Medulla oblongata (tissue), 1 donor: ENCODE results near the gene MMEL1.
"Not testable (repeated sequence)": the region's sequence is repeated elsewhere in the genome, so short reads cannot be mapped to it uniquely, and the experiment has no call there.

Experiments used
- DNase-seq: peaks from one replicate; pipeline ENCODE4 v3.0.0-alpha.2; 2015; ENCODE audit errors: extremely low spot score

Gene MMEL1

DNA sequence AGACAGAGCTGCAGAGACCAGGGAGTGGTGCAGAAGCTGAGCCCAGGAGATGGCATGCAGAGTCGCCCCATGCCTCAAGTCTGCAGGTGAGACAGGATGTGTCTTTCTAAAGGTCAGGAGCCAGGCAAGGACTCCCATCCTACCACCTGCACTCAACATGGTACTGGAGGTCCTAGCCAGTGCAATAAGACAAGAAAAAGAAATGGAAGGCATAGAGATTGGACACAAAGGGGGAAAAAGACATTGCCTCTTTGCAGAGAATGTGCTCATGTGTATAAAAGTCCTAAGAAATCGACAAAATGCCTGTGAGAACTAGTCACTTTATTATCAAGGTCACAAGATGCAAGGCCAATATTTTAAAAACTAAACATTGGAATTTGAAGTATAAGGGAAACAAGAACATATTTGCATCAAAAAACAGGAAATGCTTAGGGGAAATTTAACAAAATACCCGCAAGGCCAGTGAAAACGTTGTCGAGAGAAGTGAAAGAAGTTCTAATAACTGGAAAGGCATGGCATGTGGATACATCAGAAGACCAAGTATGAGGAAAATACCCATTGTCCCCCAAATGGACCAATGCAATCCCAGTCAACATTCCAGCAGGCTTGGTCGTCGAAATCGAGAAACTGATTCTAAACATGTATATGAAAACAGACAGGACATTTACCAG lies 59.4 kb downstream of the MMEL1 start:
- DNase-seq, result no peak

DNA sequence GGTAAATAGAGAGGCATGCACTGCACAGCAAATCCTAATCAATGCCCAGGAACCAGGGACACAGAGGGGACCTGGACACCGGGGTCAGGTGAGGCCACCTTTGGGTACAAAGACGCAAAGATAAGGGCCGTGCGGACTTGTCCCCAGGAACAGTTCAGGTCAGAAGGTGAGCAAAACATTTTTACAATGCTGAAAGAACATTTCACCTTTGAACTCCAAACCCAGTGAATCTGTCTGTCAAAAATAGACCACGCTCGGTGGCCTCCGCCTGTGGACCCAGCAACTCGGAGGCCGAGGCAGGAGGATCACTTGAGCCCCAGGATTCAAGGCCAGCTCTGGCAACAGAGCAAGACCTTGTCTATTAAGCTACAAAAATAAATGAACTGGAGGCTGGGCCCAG lies 61.5 kb downstream of the MMEL1 start:
- DNase-seq, result no peak

DNA sequence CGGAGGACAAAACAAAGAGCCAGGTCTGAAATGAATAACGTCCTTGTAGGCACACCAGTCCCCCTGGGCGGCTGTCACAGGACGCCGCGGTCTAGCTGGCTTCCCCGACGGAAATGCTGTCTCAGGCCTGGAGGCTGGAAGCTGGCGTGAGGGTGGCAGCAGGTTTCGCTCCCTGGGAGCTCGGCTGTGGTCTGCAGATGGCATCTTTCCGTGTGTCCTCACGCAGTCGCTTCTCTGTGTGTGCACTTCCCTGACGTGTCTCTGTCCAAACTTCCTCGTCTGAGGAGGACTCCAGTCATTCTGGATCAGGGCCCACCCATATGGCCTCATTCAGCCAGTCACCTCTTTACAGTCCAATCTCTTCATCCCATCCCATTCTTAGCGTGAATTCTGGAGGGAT lies 62.5 kb downstream of the MMEL1 start:
- DNase-seq, result no peak

DNA sequence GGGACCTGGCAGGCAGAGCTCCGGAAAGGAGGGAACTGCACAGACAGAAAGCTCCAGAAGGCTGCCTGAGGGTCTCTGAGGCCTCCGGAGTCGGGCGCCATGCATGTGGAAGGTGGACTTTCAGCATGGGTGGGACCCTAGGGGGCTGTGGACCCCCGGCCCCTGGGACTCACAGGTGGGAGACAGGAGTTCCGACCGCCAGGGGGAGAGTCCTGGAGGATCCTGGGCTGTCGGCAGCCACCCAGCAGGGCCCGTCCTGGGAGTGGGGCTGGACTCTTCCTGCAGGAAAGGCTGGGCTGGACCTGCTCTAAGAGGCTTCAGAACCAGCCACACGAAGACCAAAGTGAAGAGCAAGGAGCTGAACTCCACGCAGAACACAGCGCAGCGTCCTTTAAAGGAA lies 63.1 kb downstream of the MMEL1 start:
- not testable (repeated sequence) for DNase-seq

DNA sequence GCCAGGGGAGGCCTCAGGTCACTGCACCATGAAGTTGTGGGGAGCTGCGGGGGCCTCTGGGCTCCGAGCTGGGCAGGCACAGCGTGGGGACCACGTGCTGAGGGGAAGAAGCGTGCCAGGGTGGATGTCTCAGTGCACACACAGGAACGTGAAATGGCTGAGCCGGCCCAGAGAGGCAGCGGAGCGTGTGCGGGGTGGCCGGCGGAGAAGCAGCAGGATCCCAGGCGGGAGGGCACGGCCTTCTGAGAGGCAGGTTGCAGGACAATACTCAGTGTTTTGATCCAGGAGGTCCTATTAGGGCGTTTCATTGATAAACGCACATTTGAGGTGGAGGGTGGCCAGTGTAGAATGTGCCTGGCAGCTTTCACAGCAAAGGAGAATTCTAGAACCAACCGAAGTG lies 63.8 kb downstream of the MMEL1 start:
- DNase-seq, result no peak

DNA sequence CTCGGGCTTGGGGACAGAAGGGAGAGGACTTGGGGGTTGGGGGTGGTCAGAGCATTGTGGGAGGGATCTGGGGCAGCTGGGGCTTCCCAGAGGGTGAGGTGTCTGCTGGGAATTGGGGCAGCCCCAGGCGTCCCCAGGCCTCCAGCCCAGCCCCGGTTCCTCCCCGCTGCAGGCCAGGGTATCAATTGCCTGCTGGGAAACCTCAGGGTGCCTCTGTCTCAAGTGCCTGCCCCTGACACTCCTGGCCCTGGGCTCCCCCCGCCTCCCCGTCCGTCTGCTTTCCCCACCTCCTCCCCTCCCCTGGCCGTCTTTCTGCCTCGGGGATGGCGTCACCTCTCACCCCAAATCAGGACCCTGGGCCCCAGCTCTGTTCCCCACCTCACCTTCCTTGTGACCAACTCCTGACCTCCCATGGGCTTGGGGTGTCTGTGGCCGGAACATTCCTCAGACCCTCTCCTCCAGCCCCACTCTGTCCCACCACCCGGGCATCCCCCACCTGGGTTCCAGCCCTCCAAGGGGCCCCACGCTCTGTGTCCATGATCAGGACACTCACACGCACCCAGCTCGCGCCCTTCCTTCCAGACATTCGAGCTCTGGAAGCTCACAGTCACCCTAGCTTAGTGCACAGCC lies 64.5 kb downstream of the MMEL1 start:
- not testable (repeated sequence) for DNase-seq

DNA sequence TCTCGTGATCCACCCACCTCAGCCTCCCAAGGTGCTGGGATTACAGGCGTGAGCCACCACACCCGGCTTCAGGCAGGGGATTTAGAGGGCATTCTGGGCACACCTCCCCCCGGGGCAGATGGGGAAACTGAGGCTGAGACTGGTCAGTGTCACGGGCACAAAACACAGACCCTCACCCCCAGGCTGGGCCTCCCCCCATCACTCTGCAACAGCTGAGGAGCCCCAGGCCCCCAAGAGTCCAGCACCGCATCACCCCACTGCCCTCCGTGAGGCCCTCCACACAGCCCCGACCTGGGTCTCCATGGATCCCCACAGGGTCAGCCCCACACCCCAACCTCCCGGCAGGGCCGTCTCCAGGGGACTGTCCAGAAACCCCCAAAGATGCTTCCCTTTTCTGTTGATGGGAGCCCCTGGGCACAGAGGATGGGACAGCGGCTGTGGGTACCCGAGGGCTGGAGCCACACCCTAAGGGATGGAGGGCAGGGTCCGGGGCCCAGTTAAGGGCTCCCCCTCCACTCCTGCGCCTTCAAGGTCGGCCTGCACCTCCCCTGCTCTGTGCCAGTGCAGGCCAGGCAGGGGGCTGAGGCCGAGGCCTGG lies 65.6 kb downstream of the MMEL1 start:
- DNase-seq, result no peak

DNA sequence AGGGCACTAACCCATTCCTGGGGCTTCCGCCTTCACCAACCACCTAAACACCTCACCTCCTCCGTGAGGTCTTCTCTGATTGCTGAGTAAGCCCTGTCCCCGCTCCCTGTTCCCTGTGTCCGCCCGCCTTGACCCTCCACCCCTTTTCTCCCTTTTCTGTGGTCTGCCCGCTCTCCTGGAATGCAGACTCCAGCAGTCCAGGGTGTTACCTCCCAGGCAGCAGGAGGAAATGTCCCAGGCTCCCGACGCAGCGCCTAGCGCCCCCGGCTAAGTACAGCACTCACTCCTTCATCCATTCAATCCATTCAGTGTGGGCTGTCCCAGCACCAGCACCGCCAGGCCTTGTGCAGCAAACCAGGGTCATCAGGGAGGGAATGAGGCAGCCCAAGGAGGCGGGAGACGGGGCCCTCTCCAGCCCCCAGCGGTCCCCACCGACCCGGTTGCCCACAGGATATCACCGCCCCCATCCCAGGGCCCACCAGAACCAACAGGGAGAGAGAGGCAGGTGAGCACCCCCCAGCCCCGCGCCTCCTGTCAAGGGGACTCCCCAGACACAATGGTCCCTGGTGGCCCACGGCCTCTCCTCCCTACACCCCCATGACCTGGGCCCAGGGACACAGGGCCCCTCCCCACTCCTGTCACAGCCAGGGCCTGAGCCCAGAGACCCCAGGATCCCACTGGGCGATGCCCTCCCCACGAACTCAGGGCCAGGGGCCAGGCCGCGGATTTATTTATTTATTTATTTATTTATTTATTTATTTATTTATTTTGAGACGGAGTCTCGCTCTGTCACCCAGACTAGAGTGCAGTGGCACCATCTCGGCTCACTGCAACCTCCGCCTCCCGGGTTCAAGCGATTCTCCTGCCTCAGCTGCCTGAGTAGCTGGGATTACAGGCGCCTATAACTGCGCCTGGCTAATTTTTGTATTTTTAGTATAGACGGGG lies 66.4 kb downstream of the MMEL1 start:
- DNase-seq, result no peak

DNA sequence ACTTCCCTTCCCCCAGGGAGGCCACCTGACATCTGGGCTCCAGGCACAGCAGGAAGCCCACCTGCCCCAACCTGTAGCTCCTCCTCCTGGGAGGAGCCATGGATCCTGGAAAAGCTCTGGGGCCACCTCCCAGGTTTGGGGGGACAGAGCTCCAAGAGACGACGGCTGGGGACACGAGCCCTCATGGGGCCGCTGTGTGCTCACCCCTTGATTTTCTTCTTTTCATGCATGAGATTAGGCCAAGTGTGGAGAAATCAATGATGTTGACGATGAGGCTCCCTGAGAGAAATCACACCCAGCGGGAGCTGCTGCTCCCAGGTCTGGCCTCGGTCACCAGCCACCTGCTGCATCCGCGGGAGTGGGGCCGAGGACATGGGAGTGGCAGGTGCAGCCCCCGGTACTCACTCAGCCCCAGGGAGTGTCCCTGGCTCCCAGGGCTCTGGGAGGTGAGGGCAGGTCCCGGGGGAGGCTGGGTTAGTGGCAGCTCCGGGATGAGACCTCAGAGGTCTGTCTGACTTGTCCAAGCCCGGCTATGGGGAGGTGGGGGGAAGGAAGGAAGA lies 67.9 kb downstream of the MMEL1 start:
- DNase-seq, result no peak

DNA sequence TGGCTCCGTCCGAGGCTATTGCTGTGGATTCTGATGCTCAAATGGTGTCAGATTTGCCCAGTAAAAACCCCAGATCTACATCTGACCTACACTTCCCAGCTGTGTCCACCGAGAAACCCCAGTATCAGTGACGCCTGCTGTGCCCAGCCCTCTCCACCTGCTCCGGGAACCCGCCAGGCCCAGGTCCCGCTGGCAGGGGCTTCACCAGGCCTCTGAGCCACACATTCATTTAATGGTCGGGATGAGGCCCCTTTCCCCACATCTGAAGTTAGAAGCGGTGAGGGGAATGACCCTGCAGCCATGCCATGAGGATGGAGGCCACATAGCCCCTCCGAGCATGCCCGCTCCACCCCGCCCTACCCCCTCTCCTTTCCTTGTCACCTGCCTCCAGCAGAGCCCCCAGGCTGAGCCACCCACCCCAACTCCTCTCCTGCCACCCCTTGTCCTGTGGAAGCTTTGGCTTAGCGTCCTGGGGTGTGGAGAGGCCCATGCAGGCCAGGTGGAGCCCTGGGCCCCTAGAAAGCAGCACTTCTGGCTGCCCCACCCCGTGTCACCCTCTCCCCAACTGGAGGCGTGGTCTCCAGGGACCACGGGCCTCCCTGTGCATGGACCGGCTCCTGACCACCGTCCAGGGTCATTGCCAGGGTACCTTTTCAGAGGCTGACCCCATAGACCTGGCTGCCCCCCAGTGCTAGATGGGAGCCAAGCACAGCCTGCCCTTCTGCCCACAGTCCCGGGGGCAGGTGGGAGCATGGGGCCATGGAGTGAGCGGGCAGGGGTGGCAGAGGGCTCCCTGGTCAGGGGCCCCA lies 68.6 kb downstream of the MMEL1 start:
- no peak for DNase-seq

DNA sequence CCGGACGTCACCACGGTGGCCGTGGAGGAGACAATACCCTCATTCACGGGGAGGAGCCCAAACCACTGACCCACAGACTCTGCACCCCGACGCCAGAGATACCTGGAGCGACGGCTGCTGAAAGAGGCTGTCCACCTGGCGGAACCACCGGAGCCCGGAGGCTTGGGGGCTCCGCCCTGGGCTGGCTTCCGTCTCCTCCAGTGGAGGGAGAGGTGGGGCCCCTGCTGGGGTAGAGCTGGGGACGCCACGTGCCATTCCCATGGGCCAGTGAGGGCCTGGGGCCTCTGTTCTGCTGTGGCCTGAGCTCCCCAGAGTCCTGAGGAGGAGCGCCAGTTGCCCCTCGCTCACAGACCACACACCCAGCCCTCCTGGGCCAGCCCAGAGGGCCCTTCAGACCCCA lies 69.6 kb downstream of the MMEL1 start:
- DNase-seq, result no peak

DNA sequence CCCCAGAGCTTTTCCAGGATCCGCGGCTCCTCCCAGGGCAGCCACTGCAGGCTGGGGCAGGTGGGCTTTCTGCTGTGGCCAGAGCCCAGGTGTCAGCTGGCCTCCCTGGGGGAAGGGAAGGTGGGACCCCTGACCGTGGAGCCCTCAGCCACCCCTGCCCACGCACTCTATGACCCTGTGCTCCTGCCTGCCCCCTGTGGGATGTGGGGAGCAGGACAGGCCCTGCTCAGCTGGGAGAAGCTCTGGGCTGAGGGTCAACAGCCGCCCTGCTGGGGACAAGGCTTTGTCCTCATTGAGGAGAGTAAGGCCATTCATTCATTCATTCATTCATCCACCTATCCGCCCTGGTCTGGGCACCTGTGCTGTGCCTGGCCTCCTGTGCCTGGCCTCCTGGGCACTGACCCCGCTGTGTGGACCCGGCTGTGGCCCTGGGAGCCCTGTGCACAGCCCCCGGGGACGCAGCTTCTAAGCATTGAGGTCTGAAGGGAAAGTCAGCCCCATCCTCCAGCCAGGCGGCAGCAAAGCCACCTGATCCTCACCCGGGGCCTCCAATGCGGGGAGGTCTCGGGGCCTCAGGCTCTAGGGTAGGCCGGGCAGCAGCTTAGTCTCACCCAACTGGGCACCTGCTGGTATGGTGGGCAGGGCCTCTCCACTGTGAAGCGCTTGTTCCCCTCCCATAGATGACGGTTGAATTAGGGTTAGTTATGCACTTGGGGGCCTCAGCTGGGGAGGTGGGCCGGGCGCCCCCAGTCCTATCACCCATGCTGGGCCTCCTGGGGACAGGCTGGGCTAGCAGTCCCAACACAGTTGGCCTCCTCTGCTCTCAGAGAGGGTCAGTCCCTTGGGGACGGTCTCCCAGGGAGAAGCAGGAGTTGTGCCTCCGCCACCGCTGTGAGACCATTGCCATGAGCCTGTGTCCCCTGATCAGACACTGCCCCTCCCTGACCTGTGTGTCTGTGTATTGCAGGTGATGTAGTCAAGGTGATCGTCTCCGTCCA lies 70.6 kb downstream of the MMEL1 start:
- DNase-seq, result no peak

DNA sequence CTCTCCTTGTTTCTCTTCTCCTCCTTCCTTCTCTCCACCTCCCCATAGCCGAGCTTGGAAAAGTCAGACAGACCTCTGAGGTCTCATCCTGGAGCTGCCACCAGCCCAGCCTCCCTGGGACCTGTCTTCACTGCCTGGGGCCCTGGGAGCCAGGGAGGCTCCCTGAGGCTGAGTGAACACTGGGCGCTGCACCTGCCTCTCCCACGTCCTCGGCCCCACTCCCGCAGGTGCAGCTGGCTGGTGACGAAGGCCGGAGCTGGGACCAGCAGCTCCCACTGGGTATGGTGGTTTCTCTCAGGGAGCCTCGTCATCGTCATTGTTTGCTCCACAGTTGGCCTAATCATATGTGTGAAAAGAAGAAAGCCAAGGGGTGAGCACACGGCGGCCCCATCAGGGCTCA lies 71.4 kb downstream of the MMEL1 start:
- DNase-seq, result no peak

DNA sequence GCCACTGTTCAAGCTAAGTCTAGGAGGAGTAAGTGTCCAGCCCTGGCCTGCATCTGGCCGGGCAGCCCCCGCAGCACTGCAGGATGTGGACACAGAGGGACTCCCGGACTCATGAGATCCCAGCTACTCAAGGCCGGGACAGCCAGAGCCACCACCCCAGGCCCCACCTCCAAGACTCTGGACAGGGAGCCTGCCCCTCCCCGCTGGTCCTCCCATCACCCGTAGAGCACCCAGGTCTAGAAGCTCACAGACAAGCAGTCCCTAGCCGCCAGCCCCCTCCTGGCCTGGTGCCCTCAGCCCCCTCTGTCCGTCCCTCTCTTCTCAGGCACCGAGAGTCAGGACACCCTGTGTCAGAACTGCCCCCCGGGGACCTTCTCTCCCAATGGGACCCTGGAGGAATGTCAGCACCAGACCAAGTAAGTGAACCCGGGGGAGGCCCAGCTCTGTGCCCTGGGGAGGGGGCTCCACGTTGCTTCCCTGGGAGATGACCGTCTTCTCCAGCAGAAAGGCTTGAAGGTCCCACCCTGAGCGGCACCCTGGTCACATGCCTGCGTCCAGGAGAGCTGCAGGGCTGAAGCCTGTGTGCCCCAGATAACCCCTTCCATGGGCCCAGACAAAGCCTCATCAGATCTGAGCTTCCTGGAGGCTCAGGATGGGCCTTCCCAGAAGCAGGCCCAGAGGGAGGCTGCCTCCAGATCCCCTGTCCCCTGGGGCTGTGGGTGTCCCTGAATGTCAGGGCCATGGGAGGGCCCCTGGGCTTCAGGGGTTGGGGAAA lies 72.3 kb downstream of the MMEL1 start:
- no peak for DNase-seq

DNA sequence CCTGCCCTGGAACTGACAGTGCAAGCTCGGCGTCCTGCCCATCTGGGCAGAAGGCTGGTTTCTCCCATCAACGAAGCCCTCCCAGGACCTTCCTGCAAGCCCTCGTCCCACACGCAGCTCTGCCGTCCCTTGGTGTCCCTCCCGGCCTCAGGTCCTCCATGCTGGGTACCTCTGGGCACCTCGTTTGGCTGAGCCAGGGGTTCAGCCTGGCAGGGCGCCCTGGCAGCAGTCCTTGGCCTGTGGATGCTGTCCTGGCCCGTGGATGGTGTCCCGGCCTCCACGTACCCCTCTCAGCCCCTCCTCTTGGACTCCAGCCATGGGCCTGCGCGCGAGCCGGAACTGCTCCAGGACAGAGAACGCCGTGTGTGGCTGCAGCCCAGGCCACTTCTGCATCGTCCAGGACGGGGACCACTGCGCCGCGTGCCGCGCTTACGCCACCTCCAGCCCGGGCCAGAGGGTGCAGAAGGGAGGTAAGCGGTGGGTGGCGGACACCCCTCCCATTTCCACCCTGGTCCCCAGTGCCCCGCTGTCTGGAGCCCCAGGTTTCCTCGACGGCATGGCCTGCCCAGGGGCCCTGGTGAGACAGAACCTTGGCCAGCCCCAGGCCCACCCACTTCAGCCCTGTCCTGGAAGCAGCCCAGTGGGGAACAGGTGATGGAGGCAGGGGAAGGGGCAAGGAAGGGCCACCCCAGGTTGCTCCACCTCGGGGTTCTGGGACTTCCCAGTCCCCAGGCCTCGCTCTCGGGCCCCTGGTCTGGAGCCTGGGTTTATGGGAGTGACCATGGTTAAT lies 73.1 kb downstream of the MMEL1 start:
- no peak for DNase-seq

DNA sequence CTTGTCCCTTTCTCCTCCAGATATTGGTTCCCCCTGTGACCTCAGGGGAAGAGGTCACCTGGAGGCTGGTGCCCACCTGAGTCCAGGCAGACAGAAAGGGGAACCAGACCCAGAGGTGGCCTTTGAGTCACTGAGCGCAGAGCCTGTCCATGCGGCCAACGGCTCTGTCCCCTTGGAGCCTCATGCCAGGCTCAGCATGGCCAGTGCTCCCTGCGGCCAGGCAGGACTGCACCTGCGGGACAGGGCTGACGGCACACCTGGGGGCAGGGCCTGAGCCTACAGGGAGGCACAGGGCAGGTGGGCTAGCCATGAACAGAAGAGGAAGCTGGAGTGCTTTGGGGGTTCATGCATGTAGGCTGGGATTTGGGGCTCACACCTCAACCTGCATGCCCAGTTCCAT lies 74.0 kb downstream of the MMEL1 start:
- no peak for DNase-seq

DNA sequence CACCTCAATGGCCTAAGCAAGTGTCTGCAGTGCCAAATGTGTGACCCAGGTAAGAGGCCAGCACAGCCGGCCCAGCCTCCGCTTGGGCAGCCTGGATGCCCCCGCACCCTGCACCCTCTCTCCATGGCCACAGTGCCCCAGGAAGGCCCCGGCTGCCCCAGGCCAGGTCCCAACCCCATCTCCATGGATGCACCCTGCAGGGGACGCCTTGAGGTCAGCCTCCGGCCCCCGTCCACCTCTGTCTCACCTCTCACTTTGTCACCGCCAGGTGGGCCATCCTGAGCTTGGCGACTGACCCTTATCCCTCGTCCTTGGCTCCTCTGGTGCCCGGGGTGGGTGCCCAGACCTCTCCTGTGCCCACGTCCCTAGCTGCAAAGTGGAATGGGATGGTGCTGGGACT lies 74.4 kb downstream of the MMEL1 start:
- no peak for DNase-seq
